Measurements from ENCODE around the gene PTPN23. TPM values are rescaled to one million over a fixed set of nuclear protein-coding genes. Genes with fewer than 3 reads are reported as not detected.
A peak's percentile ranks its signal among the peaks of the same experiment; 100 is the strongest.

The PTPN23 gene
- total and polyA plus RNA-seq, 2 experiments from 2014 or later = 14.3 to 48.8 TPM

DNA sequence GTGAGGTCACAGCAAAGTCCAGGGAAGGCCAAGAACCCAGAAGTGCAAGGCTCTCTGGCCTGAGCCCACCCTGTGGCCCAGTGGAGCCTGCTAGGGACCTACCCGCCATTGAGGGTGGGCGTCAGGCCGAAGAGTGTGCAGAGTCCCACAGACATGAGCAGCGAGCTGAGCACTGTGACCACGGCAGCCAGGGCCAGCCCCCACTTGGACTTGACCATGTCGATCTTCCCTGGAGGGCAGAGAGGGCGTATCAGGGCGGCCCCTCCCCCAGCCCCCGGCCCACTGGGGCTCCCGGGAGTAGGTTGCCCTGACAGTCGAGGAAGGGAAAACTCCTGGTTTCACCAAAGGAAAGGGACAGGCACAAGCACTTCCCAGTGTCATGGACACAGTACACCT lies 44.6 kb downstream of the PTPN23 start:
- ATAC-seq (no peak), DNase-seq (ENCODE audit: low spot score) (no peak)
- Mint-ChIP-seq H3K27ac (no peak overlapping the region), H3K36me3 (ENCODE audit: low read depth) (peaks cover 47% of the 10 kb centered on the region), H3K4me1 (peaks cover 8% of the 10 kb centered on the region), H3K9me3 (no peaks in the 10 kb centered on the region; the same call in 2 of the 3 replicates), H3K4me3 (no peak overlapping the region), H3K27me3 (ENCODE audit: insufficient read depth, low read depth, poor library complexity) (peaks cover 9% of the 10 kb centered on the region)
- Histone ChIP-seq H4K20me1 (replicated peaks; ENCODE audit: insufficient read depth) (peaks cover 6% of the 10 kb centered on the region), H3K9me2 (ENCODE audit: insufficient read depth) (no peaks in the 10 kb centered on the region), H2AFZ (no peak overlapping the region), H3K27me3 (ENCODE audit: insufficient read depth) (no peaks in the 10 kb centered on the region), H3K4me1 (ENCODE audit: insufficient read depth) (no peaks in the 10 kb centered on the region), H3K4me2 (no peak overlapping the region), H3F3A (replicated peaks; ENCODE audit: low read depth) (peaks cover 8% of the 10 kb centered on the region), H3K79me2 (replicated peaks; ENCODE audit: insufficient read depth) (no peaks in the 10 kb centered on the region), H3K4me3 (no peak overlapping the region), H3K27ac (ENCODE audit: low read depth) (0 out of 2 replicates have a peak overlapping the region, but pooled peaks have one; percentile 32), H3K36me3 (ENCODE audit: insufficient read depth) (no peaks in the 10 kb centered on the region; the same call in 1 of the 2 replicates)
- TF ChIP-seq ZNF462 (CRISPR knock-in tag; IDR thresholded peaks at IDR 0.05) (no peak), ZNF114 (CRISPR knock-in tag; IDR thresholded peaks at IDR 0.05) (no peak), POLR2AphosphoS5 (IDR thresholded peaks at IDR 0.05; ENCODE audit: low read depth) (no peak), NANOG (IDR thresholded peaks at IDR 0.05; ENCODE audit: borderline replicate concordance) (no peak), EZH2 (IDR thresholded peaks at IDR 0.05; ENCODE audit: low read depth, unreplicated experiment) (no peak), CREB1 (CRISPR knock-in tag; IDR thresholded peaks at IDR 0.05; ENCODE audit: low read depth) (no peak), CTCF (conservative IDR thresholded peaks at IDR 0.05; ENCODE audit: low read depth in 2 of 2) (no peak), ZNF331 (CRISPR knock-in tag; IDR thresholded peaks at IDR 0.05; ENCODE audit: low read depth) (no peak), JUNB (IDR thresholded peaks at IDR 0.05; ENCODE audit: unreplicated experiment) (no peak), EZH2phosphoT487 (IDR thresholded peaks at IDR 0.05; ENCODE audit: unreplicated experiment) (no peak), STAT1 (IDR thresholded peaks at IDR 0.05; ENCODE audit: unreplicated experiment) (no peak), ETS1 (IDR thresholded peaks at IDR 0.05) (no peak)
- TF ChIP-seq, protein P1, sequence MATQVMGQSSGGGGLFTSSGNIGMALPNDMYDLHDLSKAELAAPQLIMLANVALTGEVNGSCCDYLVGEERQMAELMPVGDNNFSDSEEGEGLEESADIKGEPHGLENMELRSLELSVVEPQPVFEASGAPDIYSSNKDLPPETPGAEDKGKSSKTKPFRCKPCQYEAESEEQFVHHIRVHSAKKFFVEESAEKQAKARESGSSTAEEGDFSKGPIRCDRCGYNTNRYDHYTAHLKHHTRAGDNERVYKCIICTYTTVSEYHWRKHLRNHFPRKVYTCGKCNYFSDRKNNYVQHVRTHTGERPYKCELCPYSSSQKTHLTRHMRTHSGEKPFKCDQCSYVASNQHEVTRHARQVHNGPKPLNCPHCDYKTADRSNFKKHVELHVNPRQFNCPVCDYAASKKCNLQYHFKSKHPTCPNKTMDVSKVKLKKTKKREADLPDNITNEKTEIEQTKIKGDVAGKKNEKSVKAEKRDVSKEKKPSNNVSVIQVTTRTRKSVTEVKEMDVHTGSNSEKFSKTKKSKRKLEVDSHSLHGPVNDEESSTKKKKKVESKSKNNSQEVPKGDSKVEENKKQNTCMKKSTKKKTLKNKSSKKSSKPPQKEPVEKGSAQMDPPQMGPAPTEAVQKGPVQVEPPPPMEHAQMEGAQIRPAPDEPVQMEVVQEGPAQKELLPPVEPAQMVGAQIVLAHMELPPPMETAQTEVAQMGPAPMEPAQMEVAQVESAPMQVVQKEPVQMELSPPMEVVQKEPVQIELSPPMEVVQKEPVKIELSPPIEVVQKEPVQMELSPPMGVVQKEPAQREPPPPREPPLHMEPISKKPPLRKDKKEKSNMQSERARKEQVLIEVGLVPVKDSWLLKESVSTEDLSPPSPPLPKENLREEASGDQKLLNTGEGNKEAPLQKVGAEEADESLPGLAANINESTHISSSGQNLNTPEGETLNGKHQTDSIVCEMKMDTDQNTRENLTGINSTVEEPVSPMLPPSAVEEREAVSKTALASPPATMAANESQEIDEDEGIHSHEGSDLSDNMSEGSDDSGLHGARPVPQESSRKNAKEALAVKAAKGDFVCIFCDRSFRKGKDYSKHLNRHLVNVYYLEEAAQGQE (IDR thresholded peaks at IDR 0.05; ENCODE audit: unreplicated experiment) = no peak

Data from GM23338 (cell line).